H1 (cell line): ENCODE results near the gene ZNF398. TPM values are rescaled to one million over a fixed set of nuclear protein-coding genes. Genes with fewer than 3 reads are reported as not detected.
A peak's percentile ranks its signal among the peaks of the same experiment; 100 is the strongest.

Experiments
- CTCF ChIA-PET: fragments of 300-600 bp; sonication (Branson Sonifier 250); formaldehyde crosslinking; loops from one replicate; lab custom pipeline; 2021; ENCODE audit not compliant: partially characterized antibody; lab: Charles Lee
- POLR2A ChIA-PET: fragments of 300-600 bp; sonication (Branson Sonifier 250); formaldehyde crosslinking; loops from one replicate; lab custom pipeline; 2021; ENCODE audit warnings: inconsistent platforms; ENCODE audit not compliant: partially characterized antibody; lab: Charles Lee
- DNase-seq, 2 experiments: peaks; one replicate each; pipeline versions ENCODE4 v3.0.0 to v3.0.0-alpha.2; 2010 to 2022; ENCODE audit warnings: low spot score in 2 of 2, low read depth in 1 of 2, mixed read lengths in 1 of 2
- FAIRE-seq: peaks from 2 replicates; lab custom pipeline; 2011; peaks lifted over from hg19 to GRCh38; lab: Jason Lieb, UNC
- H2AFZ ChIP-seq: 2 replicates; pipeline ENCODE4 v1.8.1; 2012; ENCODE audit warnings: low read length, inconsistent platforms
- H2AK5ac ChIP-seq: 2 replicates; pipeline ENCODE4 v1.6.1; 2013; ENCODE audit warnings: low read depth, low read length
- H2BK120ac ChIP-seq: replicated peaks from 2 replicates; pipeline ENCODE3; 2013; ENCODE audit warnings: low read depth, low read length, inconsistent platforms
- H2BK12ac ChIP-seq: 2 replicates; pipeline ENCODE4 v1.6.1; 2013; ENCODE audit warnings: low read depth, low read length
- H2BK15ac ChIP-seq: 2 replicates; pipeline ENCODE4 v1.6.1; 2013; ENCODE audit warnings: low read length
- H2BK20ac ChIP-seq: 2 replicates; pipeline ENCODE4 v1.6.1; 2013; ENCODE audit warnings: low read length
- H2BK5ac ChIP-seq: 2 replicates; pipeline ENCODE4 v1.6.1; 2013; ENCODE audit warnings: low read depth, low read length
- H3K14ac ChIP-seq: 2 replicates; pipeline ENCODE4 v1.6.1; 2013; ENCODE audit warnings: inconsistent platforms; ENCODE audit not compliant: insufficient read length
- H3K18ac ChIP-seq: 2 replicates; pipeline ENCODE4 v1.6.1; 2013; ENCODE audit warnings: low read length; ENCODE audit errors: extremely low read depth
- H3K23ac ChIP-seq: 2 replicates; pipeline ENCODE4 v1.6.1; 2013; ENCODE audit warnings: inconsistent platforms; ENCODE audit not compliant: insufficient read length
- H3K23me2 ChIP-seq: 2 replicates; pipeline ENCODE4 v1.6.1; 2013; ENCODE audit warnings: low read depth, low read length
- H3K27ac ChIP-seq: 2 replicates; pipeline ENCODE4 v1.6.1; 2011; ENCODE audit warnings: low read depth, low read length, inconsistent platforms
- H3K27me3 ChIP-seq, 4 experiments: replicated peaks in 1 of 4; 1 replicate in 1 of 4; 2 replicates in 3 of 4; pipeline versions ENCODE4 v1.6.1 to v1.8.1; 2011 to 2013; ENCODE audit warnings: low read length in 3 of 4, mild to moderate bottlenecking in 3 of 4, inconsistent platforms in 2 of 4, mixed read lengths in 2 of 4, moderate library complexity in 1 of 4; ENCODE audit not compliant: control insufficient read depth in 3 of 4, insufficient read depth in 3 of 4; ENCODE audit errors: extremely low read depth in 1 of 4
- H3K36me3 ChIP-seq, 4 experiments: 2 replicates each; pipeline versions ENCODE4 v1.6.1 to v1.8.1; 2011 to 2013; ENCODE audit warnings: mild to moderate bottlenecking in 4 of 4, low read length in 3 of 4, moderate library complexity in 2 of 4, control low read depth in 1 of 4, inconsistent platforms in 1 of 4; ENCODE audit not compliant: insufficient read depth in 4 of 4, control insufficient read depth in 2 of 4
- H3K4ac ChIP-seq: replicated peaks from 2 replicates; pipeline ENCODE3; 2013; ENCODE audit warnings: low read length, low read depth, mixed read lengths, inconsistent platforms; ENCODE audit not compliant: insufficient read length
- H3K4me1 ChIP-seq, 4 experiments: replicated peaks in 1 of 4; 1 replicate in 1 of 4; 2 replicates in 3 of 4; pipeline versions ENCODE4 v1.6.1 to v1.8.1; 2011 to 2013; ENCODE audit warnings: low read length in 3 of 4, inconsistent platforms in 2 of 4, mixed read lengths in 1 of 4; ENCODE audit not compliant: insufficient read depth in 4 of 4, control insufficient read depth in 3 of 4
- H3K4me2 ChIP-seq, 2 experiments: 2 replicates each; pipeline versions ENCODE4 v1.6.1 to v1.8.1; 2011 to 2013; ENCODE audit warnings: low read depth in 2 of 2, low read length in 2 of 2, control low read depth in 1 of 2, inconsistent platforms in 1 of 2, mild to moderate bottlenecking in 1 of 2; ENCODE audit not compliant: insufficient read depth in 1 of 2
- H3K4me3 ChIP-seq, 4 experiments: fragments of 200-600, 300-600 bp in 1 of 4; sonication (generic), shearing (Covaris generic), sonication (Bioruptor Twin) in 1 of 4; 2 replicates each; pipeline versions ENCODE4 v1.5.1 to v1.8.1; 2011 to 2016; ENCODE audit warnings: low read length in 4 of 4, low read depth in 3 of 4, control low read depth in 2 of 4, inconsistent platforms in 2 of 4, mild to moderate bottlenecking in 2 of 4, mixed read lengths in 1 of 4, moderate library complexity in 1 of 4; ENCODE audit not compliant: insufficient read depth in 2 of 4; ENCODE audit errors: extremely low read depth in 1 of 4
- H3K56ac ChIP-seq: replicated peaks from 2 replicates; pipeline ENCODE3; 2013; ENCODE audit warnings: low read depth, mild to moderate bottlenecking, mixed read lengths, low read length, inconsistent platforms; ENCODE audit not compliant: insufficient read length
- H3K79me1 ChIP-seq: 2 replicates; pipeline ENCODE4 v1.6.1; 2013; ENCODE audit warnings: low read depth, low read length, control low read depth
- H3K79me2 ChIP-seq, 2 experiments: 2 replicates each; pipeline versions ENCODE4 v1.6.1 to v1.8.1; 2012 to 2013; ENCODE audit warnings: low read length in 2 of 2, mild to moderate bottlenecking in 2 of 2, inconsistent platforms in 1 of 2; ENCODE audit not compliant: insufficient read depth in 2 of 2, control insufficient read depth in 1 of 2
- H3K9ac ChIP-seq, 4 experiments: replicated peaks in 1 of 4; 1 replicate in 1 of 4; 2 replicates in 3 of 4; pipeline versions ENCODE4 v1.6.1 to v1.8.1; 2011 to 2013; ENCODE audit warnings: low read depth in 3 of 4, low read length in 3 of 4, control low read depth in 2 of 4, mild to moderate bottlenecking in 2 of 4, moderate library complexity in 2 of 4, inconsistent platforms in 1 of 4; ENCODE audit errors: extremely low read depth in 1 of 4
- H3K9me3 ChIP-seq, 2 experiments: 2 replicates each; pipeline versions ENCODE4 v1.6.1 to v1.8.1; 2012 to 2013; ENCODE audit warnings: mild to moderate bottlenecking in 2 of 2, moderate library complexity in 2 of 2, control low read depth in 1 of 2, inconsistent platforms in 1 of 2, low read depth in 1 of 2, low read length in 1 of 2, mixed read lengths in 1 of 2; ENCODE audit not compliant: insufficient read depth in 2 of 2
- H4K20me1 ChIP-seq, 2 experiments: replicated peaks in 1 of 2; 2 replicates each; pipeline versions ENCODE3 to v1.8.1; 2011 to 2013; ENCODE audit warnings: inconsistent platforms in 2 of 2, low read length in 2 of 2, mild to moderate bottlenecking in 1 of 2; ENCODE audit not compliant: insufficient read depth in 2 of 2, control insufficient read depth in 1 of 2
- H4K5ac ChIP-seq: 2 replicates; pipeline ENCODE4 v1.6.1; 2013; ENCODE audit warnings: low read length, low read depth, mixed read lengths, inconsistent platforms; ENCODE audit not compliant: insufficient read length
- H4K8ac ChIP-seq: 2 replicates; pipeline ENCODE4 v1.8.0; 2013; ENCODE audit warnings: mild to moderate bottlenecking, moderate library complexity, low read length, inconsistent platforms; ENCODE audit not compliant: insufficient read depth; ENCODE audit errors: extremely low read depth
- H4K91ac ChIP-seq: replicated peaks from 2 replicates; pipeline ENCODE3; 2013; ENCODE audit warnings: low read length, mixed read lengths, inconsistent platforms; ENCODE audit not compliant: insufficient read length
- EGR1 ChIP-seq: IDR thresholded peaks from 2 replicates; pipeline ENCODE4 v1.6.1; 2011; ENCODE audit warnings: low read depth, low read length, borderline replicate concordance
- HDAC2 ChIP-seq, 2 experiments: fragments of 300-600 bp in 1 of 2; sonication (generic) in 1 of 2; IDR thresholded peaks; 2 replicates each; pipeline ENCODE4 v1.6.1; 2011 to 2012; ENCODE audit warnings: low read depth in 2 of 2, low read length in 2 of 2, mild to moderate bottlenecking in 2 of 2, moderate library complexity in 2 of 2, borderline replicate concordance in 1 of 2, inconsistent platforms in 1 of 2
- POLR2A ChIP-seq, 2 experiments: IDR thresholded peaks; 1 replicate in 1 of 2; 2 replicates in 1 of 2; pipeline ENCODE4 v1.6.1; 2011; ENCODE audit warnings: low read depth in 2 of 2, low read length in 2 of 2, mild to moderate bottlenecking in 2 of 2; ENCODE audit errors: control extremely low read depth in 1 of 2
- WGBS, 2 experiments: shearing (Covaris generic) in 1 of 2; methylation state at CpG; one replicate each; pipeline versions ENCODE4 v1.1.6 to v1.1.7; 2013 to 2015; ENCODE audit warnings: low lambda C conversion rate in 2 of 2, mixed read lengths in 2 of 2, inconsistent platforms in 1 of 2, low coverage in 1 of 2, missing lambda C conversion rate in 1 of 2; ENCODE audit not compliant: insufficient replicate concordance in 2 of 2, insufficient coverage in 1 of 2, insufficient read length in 1 of 2; ENCODE audit errors: extremely low coverage in 1 of 2, missing lambda C conversion rate in 1 of 2; 5-methylcytosine and 5-hydroxymethylcytosine counted together
- polyA plus RNA-seq, 7 experiments: library from polyadenylated mRNA; depleted of rRNA in 3 of 7; stranded (reverse) in 5 of 7; unstranded in 2 of 7; fragments of >200 nt in 5 of 7; fragments of 200-250 nt in 2 of 7; gene quantifications; 1 replicate in 5 of 7; 2 replicates in 1 of 7; 4 replicates in 1 of 7; pipeline versions ENCODE4 v1.2.1 to v1.2.3, GENCODE V29; 2011 to 2013; ENCODE audit warnings: missing spikeins in 2 of 7, mixed read lengths in 2 of 7
- total RNA-seq: library from RNA; stranded (reverse); fragmentation: NEBNext Ultra II Directional; extraction: Animal tissue kit (Norgen Biotek cat#: 25700); gene quantifications from 2 replicates; pipeline ENCODE4 v1.2.1, GENCODE V29; 2021

Gene ZNF398
- total and polyA plus RNA-seq, 2 of the 8 experiments (the other 6 are each of a cell fraction or from before 2014, with no cell fraction given) = 52.7 to 63.5 TPM

DNA sequence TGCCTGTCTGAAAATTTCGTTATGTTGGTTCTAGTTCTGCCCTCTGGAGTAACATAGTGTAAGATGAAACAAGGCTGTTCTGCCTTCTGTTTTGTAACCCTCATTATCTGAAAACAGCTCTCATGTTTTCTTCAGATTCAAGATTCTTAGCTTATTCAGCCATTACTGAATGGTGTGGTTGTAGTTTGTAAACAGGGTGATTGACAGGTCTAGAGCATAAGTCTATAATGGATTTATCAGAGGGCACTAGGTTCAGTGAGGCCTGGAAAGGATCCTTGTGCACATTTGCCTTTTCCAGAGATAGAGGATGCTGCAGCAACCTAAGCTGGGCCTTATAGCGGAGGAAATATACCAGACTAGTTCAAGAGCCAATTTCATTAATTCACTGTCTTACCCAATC is 6.1 kb downstream of the ZNF398 start:
- H4K8ac ChIP-seq = no peak overlapping the region
- no peak overlapping the region for H3K4me3 ChIP-seq
- no peak overlapping the region for H3K27ac ChIP-seq
- no peak overlapping the region for H3K18ac ChIP-seq
- H3K23me2 ChIP-seq = no peaks in the 10 kb centered on the region; the same call in 1 of the 2 replicates
- H3K36me3 ChIP-seq = peaks cover 15 to 41% (median 30%) of the 10 kb centered on the region in 4 experiments
- H2BK120ac ChIP-seq = no peak overlapping the region
- peaks cover 6 to 12% of the 10 kb centered on the region in 2 experiments for H4K20me1 ChIP-seq
- H3K27me3 ChIP-seq = no peaks in the 10 kb centered on the region
- H3K79me2 ChIP-seq = peaks cover 50 to 93% of the 10 kb centered on the region in 2 experiments
- no peaks in the 10 kb centered on the region; the same call in 1 of the 2 replicates for H3K79me1 ChIP-seq
- no peak overlapping the region for H3K4ac ChIP-seq
- H4K91ac ChIP-seq = no peak overlapping the region
- H3K9ac ChIP-seq = no peak overlapping the region
- H3K23ac ChIP-seq = no peak overlapping the region
- no peak overlapping the region for H2AFZ ChIP-seq
- no peak overlapping the region for H2BK5ac ChIP-seq
- no peak overlapping the region for H2BK12ac ChIP-seq
- no peak overlapping the region for H3K56ac ChIP-seq
- POLR2A ChIA-PET = interaction anchor here (0.7 to 9.2 kb wide), 16 partner anchors 9 to 148 kb away, joined by 3 to 138 read pairs (median 4); no protein-coding TSS in a partner anchor
- no peak overlapping the region for H2BK15ac ChIP-seq
- peaks cover 7 to 16% (median 9%) of the 10 kb centered on the region in 4 experiments; a peak in 6 of 7 replicates for H3K4me1 ChIP-seq
- H4K5ac ChIP-seq = no peak overlapping the region
- no peaks in the 10 kb centered on the region for H3K9me3 ChIP-seq
- H3K14ac ChIP-seq = no peak overlapping the region
- WGBS, 2 experiments = 90% methylated on average over 2 of the region's 2 CpGs; no CpG with 5 or more reads in 1 of the 2 experiments
- H2AK5ac ChIP-seq = no peak overlapping the region
- FAIRE-seq (no peak), DNase-seq (no peak)
- H3K4me2 ChIP-seq = no peak overlapping the region
- CTCF ChIA-PET = interaction anchor here (0.7 to 4.1 kb wide), 6 partner anchors 9 to 73 kb away, joined by 3 to 18 read pairs (median 4); no protein-coding TSS in a partner anchor
- peak in 1 of 2 experiments; percentile 31; a peak in 1 of 3 replicates for TF ChIP-seq POLR2A (IDR thresholded peaks at IDR 0.05; ENCODE audit: control extremely low read depth in 1 of 2, low read depth in 2 of 2, low read length in 2 of 2)
- no peak for TF ChIP-seq HDAC2 (IDR thresholded peaks at IDR 0.05; ENCODE audit: borderline replicate concordance in 1 of 2, low read depth in 2 of 2, low read length in 2 of 2)
- TF ChIP-seq EGR1 = no peak
- H2BK20ac ChIP-seq = no peak overlapping the region
